ENCODE measurements around the gene BTBD9.
A peak's percentile ranks its signal among the peaks of the same experiment; 100 is the strongest.

Gene BTBD9

DNA sequence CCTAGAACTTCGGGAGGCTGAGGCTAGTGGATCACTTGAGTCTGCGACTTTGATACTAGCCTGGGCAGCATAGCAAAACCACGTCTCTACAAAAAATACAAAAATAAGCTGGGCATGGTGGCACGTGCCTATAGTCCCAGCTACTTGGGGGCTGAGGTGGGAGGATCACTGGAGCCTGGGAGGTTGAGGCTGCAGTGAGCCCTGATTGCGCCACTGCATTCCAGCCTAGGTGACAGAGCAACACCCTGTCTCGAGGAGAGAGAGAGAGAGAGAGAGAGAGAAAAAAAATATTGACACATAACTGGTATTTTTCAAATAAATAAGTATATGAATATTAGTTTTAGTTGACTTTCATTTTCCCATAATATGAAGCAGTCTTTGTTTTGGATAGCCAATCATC, 222.2 kb downstream of the BTBD9 start:
- DNase-seq: no peak

DNA sequence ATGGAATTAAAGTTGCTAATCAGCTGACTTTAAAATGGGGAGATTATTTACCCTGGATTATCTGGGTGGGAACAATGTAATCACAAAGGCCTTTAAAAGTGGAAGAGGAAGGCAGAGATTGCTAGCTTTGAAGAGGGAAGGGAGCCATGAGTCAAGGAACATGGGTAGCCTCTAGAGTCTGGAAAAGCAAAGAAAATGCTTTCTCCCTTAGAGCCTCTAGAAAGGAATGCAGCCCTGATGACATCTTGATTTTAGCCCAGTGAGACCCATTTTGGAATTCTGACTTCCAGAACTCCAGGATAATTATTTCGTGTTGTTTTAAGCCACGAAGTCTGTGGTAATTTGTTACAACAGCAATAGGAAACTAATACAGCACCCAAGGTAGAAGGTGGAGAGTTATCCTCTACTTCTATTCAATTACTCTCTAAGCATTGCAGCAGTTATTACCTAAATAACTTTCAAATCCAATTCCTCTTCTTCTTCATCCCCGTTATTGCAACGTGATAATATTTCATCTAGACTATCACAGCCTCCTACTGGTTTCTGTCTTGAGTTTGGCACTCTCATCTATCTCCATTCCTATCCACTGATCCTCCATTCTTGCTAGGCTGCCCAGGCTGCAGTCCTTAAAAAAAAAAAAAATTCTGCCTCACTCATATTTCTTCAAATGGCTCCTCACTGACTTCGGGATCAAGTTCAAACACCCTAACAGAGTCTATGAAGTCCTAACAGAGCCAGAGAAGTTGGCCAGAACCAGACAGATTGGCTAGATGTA, 224.3 kb downstream of the BTBD9 start:
- no peak for DNase-seq

DNA sequence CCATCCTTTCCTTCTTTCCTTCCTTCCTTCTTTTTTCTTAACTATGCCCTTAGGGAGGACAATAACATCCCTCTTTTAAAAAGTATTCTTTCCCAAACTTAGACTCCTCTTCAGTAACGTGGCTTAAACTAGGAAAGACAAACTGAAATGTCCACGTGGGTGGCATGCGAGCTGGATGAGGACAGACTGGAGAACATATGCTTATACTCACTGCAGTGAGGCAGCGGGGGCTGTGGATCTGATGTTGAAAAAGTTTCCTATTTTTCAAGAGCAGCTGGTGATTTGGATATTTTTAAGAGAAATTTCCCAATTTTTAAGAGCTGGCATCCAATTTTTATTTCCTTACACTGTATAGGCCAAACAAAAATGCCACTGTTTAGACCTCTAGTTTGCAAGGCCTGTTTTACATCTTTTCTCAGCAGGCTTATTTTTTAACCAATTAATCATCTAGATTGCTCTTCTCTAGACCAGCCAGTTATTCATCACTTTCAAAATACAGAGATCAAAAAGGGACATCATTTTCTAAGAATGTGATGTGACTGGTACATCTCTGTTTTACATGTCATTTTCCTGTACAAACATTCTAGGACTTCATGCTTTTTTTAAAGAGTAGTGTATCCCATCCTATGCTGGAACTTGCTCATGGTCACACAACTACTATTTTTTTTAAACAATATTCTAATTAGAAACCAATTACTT, 226.5 kb downstream of the BTBD9 start:
- DNase-seq: no peak

DNA sequence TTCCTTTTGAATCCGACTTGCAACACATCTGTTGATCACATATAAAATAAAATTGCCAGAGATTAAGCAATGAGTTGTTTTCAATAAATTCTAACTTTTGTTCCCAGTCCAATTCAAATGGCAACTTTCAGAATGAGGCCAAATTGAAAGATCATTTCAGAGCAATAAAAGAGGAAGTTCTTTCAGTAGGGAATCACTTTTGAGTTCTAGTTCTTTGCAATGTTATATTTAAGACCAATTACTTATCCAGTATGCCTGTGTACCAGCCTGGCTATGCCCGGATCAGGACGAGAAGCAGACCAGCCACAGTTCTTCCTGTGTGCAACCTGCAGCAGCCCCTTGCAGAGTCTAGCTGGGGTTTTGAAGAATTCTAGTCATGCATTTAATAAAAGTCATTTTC, 232.5 kb downstream of the BTBD9 start:
- DNase-seq: no peak

DNA sequence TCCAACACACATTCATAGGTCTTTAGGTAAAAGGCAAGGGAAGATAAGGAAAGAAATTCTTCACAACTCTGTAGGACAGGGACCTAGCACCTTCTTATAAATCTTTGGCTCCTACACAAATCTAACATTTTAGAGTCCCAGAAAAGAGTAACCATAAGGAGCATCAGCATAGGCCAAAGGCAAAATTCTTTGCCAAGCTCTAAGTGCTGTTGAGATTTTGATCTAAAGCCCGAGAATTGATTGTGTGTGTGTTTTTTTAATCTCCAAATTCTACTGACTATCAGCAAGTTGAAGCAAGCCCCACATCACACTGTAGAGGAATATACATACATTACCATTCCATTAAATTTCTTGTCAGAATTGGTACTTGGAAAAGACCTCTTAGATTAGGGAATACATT, 233.6 kb downstream of the BTBD9 start:
- no peak for DNase-seq

DNA sequence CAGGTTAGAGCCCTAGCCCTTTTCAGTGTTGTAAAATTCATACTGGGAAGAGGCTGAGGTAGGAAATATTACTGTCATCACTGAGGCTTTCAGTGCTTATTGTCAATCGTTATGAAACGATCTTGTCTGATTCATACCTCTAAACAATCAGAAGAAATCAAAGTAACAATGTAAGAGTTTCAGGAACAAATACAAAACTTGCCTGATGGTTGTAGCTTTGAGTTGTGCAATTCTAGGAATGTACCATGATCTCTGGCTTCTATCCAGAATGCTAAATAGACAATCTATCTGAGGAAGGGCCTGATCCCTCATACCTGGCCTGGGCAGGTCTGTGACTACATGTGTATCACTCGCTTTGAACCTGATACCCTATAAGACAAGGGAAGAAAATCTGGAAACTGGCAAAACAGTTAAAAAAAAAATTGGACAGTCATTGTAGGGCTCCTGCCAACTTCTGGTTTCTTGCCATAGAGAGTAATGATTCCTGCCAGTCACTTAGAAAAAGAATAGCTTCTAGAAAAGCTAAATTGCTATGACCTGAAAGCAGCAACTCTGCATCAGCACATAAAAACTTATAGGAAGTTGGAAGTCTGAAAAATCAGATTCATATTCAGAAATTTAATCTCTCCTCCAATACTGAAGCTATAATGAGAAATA, 234.7 kb downstream of the BTBD9 start:
- no peak for DNase-seq

DNA sequence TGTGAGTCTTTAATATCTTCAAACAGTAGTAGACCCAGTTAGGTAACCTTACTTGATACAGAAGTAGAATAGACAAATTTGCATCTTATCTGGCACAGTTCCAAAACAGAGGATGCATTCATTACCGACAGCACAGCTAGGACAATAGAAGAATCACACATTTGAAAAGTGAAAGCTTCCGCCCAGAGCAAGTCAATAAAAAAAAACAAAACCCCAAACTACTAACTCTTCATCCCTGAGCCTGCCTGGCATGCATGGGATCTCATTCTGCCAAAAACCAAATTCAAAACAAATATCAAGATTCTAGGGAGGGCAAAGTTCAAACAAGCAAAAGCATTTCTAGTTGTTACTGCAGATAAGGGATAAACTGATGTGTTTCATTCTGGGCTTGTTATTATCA, 235.4 kb downstream of the BTBD9 start:
- DNase-seq: peak; percentile 18

DNA sequence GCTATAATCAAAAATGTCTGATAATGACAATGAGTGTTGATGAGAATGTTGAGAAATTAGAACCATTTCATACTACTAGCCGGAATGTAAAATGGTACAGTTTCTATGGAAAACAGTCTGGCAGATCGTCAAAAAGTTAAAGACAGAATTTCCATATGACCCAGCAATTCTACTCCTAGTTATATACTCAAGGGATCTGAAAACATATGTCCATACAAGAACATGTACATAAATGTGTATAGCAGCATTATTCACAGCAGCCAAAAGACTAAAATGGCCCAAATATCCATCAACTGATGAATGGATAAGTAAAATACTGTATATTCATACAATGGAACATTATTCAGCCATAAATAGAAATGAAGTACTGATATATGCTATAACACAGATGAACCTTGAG, 236.2 kb downstream of the BTBD9 start:
- DNase-seq: no peak

DNA sequence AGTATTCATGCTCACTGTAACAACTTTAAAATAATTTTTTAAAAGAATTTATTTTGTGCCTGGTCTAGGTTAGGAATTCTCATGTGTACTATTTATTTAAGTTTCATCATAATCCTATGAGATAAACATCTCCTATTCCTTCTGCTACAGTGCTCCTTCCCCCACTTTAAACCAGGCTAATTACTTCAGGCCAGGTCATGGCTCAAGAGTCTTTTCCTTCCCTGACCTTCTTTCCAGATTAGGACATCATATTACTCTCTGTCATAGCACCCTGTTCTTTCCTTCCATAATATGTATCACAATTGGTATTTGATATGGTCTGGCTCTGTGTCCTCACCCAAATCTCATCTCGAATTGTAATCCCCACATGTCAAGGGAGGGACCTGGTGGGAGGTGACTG, 239.0 kb downstream of the BTBD9 start:
- DNase-seq: no peak

DNA sequence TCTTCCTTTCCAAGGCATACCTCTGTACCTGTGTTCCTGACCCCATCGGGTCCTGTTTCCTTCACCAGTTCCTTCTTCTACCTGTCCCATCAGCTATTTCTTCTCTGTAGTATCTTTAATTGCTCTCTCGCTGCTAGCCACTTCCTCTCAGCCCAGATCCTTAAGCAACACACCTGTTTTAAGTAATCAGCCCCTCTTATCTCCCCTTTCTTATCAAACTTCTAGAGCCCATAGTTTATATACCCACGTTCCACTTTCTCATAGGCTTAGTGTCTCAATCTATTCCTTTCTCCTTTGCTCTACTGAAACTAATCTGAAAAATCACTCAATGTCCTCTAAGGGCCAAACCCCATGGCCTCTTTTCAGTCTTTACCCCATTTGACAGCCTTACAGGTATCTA, 239.6 kb downstream of the BTBD9 start:
- DNase-seq: no peak

DNA sequence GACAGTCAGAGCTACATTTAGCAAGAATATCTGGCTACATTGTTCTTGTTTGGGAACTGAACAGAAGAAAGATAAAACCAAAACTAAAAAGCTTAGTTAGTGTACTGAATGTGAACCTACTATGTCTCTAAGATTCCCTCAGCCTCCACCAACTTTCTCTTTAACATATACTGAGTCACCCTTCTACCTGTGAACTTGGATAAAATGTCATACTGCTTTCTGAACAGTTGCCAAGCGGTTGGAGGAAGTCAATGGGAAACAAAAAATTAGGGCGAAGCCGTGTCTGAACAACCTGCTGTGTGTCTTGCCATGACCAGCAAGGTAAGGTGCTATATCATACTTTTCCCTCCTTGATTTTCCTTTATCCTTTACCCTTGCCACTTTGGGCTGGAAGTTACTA, 243.5 kb downstream of the BTBD9 start:
- DNase-seq: no peak

DNA sequence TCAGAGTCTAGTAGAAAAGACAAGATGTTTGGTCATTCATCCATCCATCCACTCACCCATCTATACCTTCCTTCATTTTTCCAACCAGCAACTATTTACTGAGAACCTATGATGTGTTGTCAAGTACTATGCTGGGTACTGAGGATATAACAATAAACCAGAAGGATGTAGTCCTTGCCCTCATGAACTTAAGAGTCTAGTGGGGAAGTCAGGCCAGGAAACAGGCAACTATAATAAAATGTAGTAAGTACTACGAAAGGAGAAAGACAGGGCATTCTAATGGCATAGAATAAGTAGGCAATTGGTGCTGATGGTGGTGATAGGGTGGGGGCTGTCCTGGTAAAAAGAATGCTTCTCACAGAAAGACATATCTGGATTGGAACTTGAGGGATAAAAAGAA, 245.7 kb downstream of the BTBD9 start:
- DNase-seq: no peak

DNA sequence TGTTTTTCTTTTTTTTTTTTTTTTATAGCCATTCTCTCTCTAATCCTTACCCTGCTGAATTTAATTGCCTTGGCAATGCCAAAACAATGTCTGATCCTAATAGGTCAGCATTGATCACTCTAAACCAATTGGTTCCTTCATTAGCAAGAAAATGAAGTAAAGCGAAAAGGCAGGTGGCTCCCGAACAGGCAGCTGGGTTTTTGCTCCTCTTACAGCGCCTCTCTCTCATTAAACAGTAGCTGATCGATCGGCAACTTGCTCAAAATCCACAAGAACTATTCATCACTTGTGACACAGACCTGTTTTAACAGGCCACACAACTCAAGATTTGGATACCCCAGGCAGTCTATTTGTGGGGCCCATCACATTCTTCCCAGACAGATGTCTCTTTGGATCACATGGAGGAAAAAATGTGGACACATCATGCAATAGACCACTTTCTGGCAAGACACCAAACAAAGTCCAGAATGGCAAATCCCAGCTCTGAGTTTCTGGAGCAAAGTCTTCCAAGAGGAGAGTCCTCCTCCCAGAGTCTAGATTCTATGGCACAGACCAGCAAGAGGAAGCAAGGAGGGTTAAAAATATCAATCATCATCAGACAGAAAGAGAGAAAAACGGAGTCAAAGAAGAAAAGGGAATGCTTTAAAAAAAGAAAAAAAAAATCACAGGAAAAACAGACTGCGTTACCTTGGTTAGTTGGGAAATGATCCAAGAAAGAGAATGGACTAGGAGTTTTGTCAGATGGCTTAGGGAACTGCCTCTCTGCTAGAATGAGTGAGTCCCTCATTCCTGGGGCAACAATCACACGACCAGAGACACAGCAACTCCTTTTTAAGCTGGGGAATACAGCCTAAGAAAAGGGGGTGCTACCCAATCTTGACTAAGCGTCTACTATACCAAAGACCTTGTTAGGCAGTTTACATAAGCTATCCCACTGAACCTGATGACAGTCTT, 247.8 kb downstream of the BTBD9 start:
- DNase-seq: no peak

DNA sequence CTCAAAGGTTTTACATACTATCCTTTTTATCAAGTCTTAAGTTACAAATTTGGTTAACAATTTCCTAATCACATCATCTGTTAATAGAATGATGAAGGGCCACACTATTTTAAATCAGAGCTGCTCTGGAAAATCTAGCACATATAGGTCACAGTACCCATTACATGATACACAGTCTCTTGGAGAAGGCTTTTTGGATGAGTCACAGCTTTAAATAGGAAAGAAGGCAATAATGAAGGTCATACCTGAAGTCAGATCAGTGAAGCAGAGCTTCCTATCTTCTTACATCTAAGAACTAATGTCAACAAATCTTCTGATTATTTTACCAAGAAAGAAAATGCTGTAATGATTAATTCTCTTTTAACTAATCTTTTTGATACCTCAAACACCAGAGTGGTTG, 248.5 kb downstream of the BTBD9 start:
- DNase-seq: no peak

DNA sequence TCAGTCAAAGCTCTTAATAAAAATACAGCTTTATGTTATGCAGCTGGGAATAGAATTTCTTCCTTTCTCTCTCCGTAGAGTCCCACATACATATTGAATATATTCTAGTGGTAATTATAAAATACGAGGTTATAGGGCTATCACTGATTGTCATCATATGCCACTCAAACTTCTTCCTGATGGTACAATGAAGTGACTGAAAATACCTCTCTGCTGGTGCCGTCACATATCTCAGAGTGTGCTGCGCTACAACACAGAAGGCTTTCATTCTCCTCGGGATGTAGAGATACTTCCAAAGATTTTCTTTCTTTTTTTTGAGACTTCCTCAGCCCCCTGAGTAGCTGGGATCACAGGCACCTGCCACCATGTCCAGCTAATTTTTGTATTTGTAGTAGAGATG, 249.9 kb downstream of the BTBD9 start:
- no peak for DNase-seq

DNA sequence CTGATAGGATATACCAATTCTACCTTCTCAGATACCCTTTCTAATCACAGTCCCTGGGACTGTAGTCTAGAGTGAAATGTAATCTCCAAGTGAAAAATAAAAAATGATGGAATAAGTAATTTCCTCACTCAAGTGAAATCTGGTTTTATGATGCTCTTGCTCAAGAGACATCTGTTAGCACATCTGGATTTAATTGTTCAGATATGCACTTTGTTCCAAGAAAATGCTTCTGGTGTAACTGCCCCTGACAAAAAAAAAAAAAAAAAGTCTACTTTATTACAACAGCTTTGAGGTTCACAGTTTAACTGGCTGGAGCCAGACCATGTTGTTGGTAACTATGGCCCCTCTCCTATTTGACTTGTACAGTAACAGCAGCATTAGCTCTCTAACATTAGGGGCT, 251.8 kb downstream of the BTBD9 start:
- DNase-seq: no peak

DNA sequence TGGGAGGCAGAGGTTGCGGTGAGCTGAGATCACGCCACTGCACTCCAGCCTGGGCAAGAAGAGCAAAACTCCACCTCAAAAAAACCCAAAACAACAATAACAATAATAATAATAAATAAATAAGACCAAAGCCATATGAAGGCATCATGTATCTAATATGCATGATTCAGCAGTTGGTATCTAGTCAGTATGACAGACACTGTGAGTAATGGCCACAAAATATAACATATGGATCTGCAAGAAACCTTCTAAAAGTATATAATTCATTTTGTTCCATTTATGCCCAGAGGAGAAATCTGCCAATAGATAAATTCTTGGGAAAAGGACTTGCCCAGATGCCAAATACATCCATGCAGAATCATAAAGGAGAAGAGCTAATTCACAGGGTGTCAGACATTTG, 252.3 kb downstream of the BTBD9 start:
- no peak for DNase-seq

DNA sequence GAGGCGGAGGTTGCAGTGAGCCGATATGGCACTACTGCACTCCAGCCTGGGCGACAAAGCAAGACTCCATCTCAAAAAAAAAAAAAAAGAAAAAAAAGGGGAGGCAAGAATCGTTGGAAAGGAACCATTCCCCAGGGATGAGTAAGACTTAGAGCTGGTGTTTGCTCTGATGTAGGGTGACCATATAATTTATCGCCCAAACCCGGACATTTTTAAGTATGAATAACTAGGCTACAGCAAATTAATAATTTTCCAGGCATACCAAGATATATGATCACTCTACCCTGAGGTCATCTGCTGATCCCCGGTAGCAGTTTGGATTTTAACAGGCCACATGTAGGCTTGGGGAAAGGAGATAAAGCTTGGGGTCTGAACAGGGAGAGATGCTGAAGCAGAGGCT, 260.9 kb downstream of the BTBD9 start:
- no peak for DNase-seq

DNA sequence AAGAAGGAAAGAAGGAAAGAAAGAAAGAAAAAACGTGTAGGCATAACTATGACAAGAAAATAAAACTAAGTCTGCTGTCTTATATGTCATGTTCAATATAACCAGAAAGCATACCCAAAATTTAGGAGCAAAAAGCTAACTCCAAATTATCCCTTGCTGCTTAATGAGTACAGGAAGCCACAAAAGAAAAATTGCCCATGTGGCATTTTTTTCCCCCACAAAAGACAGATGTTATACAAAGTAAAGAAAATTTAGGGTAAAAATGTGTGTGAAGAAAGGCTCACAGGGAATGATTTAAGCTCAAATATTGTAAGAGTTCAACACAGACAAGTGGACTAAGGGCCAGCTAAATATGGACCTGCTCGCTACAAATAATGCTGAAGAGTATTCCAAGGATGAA, 263.8 kb downstream of the BTBD9 start:
- no peak for DNase-seq

DNA sequence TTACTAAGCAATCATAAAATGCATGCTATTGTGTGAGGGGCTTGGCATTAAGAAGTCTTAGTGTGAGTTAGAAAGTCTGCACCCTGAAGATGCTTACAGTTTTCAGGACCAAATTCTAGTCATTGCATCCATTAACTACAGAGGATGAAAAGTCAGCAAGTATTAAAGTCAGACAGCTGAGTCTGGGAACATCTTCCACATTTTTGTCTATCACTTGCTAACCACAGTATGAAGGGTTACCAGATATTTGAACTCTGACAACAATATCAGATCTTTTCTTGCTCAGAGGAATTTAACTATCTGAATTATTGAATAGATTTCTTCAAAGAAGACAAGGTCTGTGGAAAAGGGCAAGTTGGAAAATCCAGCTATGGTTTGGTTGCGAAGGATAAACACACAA, 264.4 kb downstream of the BTBD9 start:
- DNase-seq: no peak

DNA sequence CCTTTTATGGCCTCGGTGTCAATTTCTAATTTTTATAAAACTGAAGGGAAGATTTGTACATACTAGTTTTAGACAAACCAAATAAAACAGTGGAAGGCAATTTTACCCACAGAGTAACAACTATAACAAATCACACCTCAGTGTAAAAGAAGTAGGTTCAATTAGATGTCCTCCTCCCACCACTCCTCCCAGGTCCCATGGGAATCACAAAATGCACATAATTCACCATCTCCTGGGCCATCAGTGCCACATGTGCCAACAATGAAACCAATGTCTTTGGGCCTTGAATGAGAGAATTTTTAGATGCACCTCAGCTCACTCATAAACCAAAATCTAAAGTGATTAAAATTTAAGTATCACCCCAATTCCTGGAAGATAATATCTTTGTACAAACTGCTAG, 267.8 kb downstream of the BTBD9 start:
- DNase-seq: no peak

DNA sequence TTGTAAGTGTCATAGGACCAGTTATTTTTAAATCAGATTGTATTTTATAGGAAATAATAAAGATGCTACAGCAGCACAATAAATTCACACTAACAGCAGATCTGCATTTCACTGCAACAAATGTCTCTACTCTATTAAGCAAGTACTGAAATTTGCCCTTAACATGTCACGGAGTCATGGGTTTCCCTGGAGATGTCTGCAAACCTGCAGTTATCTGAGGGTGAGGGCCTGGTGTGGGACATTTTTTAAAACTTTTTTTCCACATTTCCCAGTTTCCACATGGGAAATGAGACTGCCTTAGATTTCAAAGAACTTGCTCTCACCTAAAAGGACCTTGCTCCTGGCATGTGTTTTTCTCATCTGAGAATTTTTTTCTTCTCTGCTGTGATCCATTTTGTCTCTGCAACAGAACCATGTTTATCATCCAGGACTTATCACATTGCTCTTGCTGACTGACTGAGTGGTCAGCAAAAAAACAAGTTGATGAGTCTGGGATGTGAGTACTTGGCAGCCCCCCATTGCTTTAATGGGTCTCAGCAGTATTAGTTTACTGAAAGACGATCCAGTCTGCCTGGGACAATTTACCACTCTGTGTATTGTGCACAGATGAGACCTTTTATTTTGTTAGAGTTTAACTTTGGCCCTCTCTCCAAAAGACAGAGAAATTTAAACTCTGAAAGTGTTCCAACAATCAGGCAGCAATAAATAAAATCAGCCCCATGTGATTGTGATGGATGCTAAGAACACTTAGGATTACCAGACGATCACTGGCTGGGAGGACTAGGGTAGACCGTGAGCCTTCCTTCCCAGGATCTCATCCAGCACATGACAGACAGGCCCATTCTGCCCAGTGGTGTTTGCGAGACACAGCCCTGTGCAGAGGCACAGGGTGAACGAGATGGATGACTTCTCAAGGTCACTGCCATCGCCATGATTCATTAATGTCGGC, 268.8 kb downstream of the BTBD9 start:
- DNase-seq: no peak
